K562 (cell line): Measurements from ENCODE around the gene PPM1D. TPM values are rescaled to one million over a fixed set of nuclear protein-coding genes. Genes with fewer than 3 reads are reported as not detected.

Experiments
- ASH1L ChIP-seq: fragments of 450-650 bp; IDR thresholded peaks from 2 replicates; pipeline ENCODE4 v1.6.1; 2018; ENCODE audit warnings: borderline replicate concordance, mild to moderate bottlenecking, low read depth; ENCODE audit not compliant: partially characterized antibody
- CCNT2 ChIP-seq: IDR thresholded peaks from 2 replicates; pipeline ENCODE4 v1.6.1; 2011; ENCODE audit warnings: borderline replicate concordance, low read depth, mild to moderate bottlenecking, moderate library complexity, mixed read lengths, low read length; ENCODE audit not compliant: insufficient read length; ENCODE audit errors: extremely low read depth
- CREB1 ChIP-seq, 2 experiments: sonication (generic) in 1 of 2; formaldehyde crosslinking in 1 of 2; IDR thresholded peaks; 2 replicates each; pipeline versions ENCODE4 v1.6.1 to v1.8.0; 2012 to 2022; ENCODE audit warnings: inconsistent platforms in 1 of 2, mild to moderate bottlenecking in 1 of 2, missing genetic modification reagents in 1 of 2, moderate library complexity in 1 of 2
- CSDE1 ChIP-seq, 2 experiments: fragments of 450-650 bp; IDR thresholded peaks; 2 replicates each; pipeline ENCODE4 v1.6.1; 2016; ENCODE audit warnings: mild to moderate bottlenecking in 1 of 2
- FOXA3 ChIP-seq, 2 experiments: fragments of 450-650 bp in 1 of 2; sonication (generic) in 1 of 2; formaldehyde crosslinking; IDR thresholded peaks in 1 of 2; conservative IDR thresholded peaks in 1 of 2; 2 replicates each; pipeline versions ENCODE4 v1.4.0 to v1.8.0; 2020 to 2022; ENCODE audit warnings: mild to moderate bottlenecking in 2 of 2, missing genetic modification reagents in 1 of 2
- ILF3 ChIP-seq: fragments of 450-650 bp; IDR thresholded peaks from 2 replicates; pipeline ENCODE4 v1.6.1; 2018; ENCODE audit warnings: antibody characterized with exemption, mild to moderate bottlenecking, moderate library complexity, borderline replicate concordance
- POLR2AphosphoS2 ChIP-seq: IDR thresholded peaks from 2 replicates; pipeline ENCODE4 v1.6.1; 2012; ENCODE audit warnings: low read length, improper control_type of control experiment
- RBM14 ChIP-seq: fragments of 200-400 bp; formaldehyde crosslinking; IDR thresholded peaks from 2 replicates; pipeline ENCODE4 v1.6.1; 2018; ENCODE audit warnings: low read depth, mild to moderate bottlenecking, low read length, moderate library complexity, borderline replicate concordance; ENCODE audit not compliant: insufficient read depth
- SIN3A ChIP-seq, 2 experiments: fragments of 150-350 bp in 1 of 2; IDR thresholded peaks; 2 replicates each; pipeline ENCODE4 v1.6.1; 2011 to 2016; ENCODE audit warnings: borderline replicate concordance in 2 of 2, low read depth in 2 of 2, low read length in 2 of 2, mild to moderate bottlenecking in 2 of 2, moderate library complexity in 2 of 2; ENCODE audit not compliant: control insufficient read depth in 1 of 2
- SRSF1 ChIP-seq: fragments of 200-400 bp; formaldehyde crosslinking; IDR thresholded peaks from 2 replicates; pipeline ENCODE4 v1.6.1; 2017; ENCODE audit warnings: mild to moderate bottlenecking, low read depth, low read length, moderate library complexity
- TEAD4 ChIP-seq, 2 experiments: sonication (generic) in 1 of 2; formaldehyde crosslinking in 1 of 2; IDR thresholded peaks; 2 replicates each; pipeline versions ENCODE4 v1.6.1 to v1.8.0; 2012 to 2022; ENCODE audit warnings: borderline replicate concordance in 1 of 2, inconsistent platforms in 1 of 2, low read length in 1 of 2, mild to moderate bottlenecking in 1 of 2, missing genetic modification reagents in 1 of 2
- ZNF583 ChIP-seq: fragments of 250-450 bp; sonication (Bioruptor Pico); IDR thresholded peaks from 2 replicates; pipeline ENCODE4 v1.4.0; 2020
- polyA plus RNA-seq, 8 experiments: library from polyadenylated mRNA; depleted of rRNA in 4 of 8; stranded (reverse) in 5 of 8; unstranded in 3 of 8; fragments of >200 nt; fragmentation: Nextera tagmentation in 2 of 8; fragmentation: Illumina TruSeq in 1 of 8; extraction: Ambion mirVana in 2 of 8; extraction: Trizol in 1 of 8; gene quantifications; 2 replicates each; pipeline versions ENCODE4 v1.2.1 to v1.2.3, GENCODE V29; 2011 to 2014; ENCODE audit warnings: inconsistent platforms in 1 of 8, missing spikeins in 1 of 8
- total RNA-seq, 7 experiments: library from RNA; depleted of rRNA in 6 of 7; stranded (reverse); fragments of >200 nt in 6 of 7; fragmentation: Illumina TruSeq in 2 of 7; extraction: Trizol in 2 of 7; gene quantifications; 2 replicates each; pipeline versions ENCODE4 v1.2.1 to v1.2.3, GENCODE V29; 2011 to 2021; ENCODE audit warnings: low replicate concordance in 1 of 7
- TF ChIP-seq, protein P1 (sequence below), 2 experiments: fragments of 150-350 bp in 1 of 2; IDR thresholded peaks; 2 replicates each; pipeline ENCODE4 v1.6.1; 2012 to 2016; ENCODE audit warnings: low read depth in 2 of 2, low read length in 2 of 2, mild to moderate bottlenecking in 1 of 2, moderate library complexity in 1 of 2
- TF ChIP-seq, protein P2 (sequence below): sonication (generic); formaldehyde crosslinking; IDR thresholded peaks from 2 replicates; pipeline ENCODE4 v1.8.1; 2023; ENCODE audit warnings: missing genetic modification reagents, mild to moderate bottlenecking, borderline replicate concordance

Gene PPM1D
- total and polyA plus RNA-seq, 9 of the 15 experiments (the other 6 are each of a cell fraction or from before 2014, with no cell fraction given), result 2.1 to 19.0 (median 7.8) TPM

DNA sequence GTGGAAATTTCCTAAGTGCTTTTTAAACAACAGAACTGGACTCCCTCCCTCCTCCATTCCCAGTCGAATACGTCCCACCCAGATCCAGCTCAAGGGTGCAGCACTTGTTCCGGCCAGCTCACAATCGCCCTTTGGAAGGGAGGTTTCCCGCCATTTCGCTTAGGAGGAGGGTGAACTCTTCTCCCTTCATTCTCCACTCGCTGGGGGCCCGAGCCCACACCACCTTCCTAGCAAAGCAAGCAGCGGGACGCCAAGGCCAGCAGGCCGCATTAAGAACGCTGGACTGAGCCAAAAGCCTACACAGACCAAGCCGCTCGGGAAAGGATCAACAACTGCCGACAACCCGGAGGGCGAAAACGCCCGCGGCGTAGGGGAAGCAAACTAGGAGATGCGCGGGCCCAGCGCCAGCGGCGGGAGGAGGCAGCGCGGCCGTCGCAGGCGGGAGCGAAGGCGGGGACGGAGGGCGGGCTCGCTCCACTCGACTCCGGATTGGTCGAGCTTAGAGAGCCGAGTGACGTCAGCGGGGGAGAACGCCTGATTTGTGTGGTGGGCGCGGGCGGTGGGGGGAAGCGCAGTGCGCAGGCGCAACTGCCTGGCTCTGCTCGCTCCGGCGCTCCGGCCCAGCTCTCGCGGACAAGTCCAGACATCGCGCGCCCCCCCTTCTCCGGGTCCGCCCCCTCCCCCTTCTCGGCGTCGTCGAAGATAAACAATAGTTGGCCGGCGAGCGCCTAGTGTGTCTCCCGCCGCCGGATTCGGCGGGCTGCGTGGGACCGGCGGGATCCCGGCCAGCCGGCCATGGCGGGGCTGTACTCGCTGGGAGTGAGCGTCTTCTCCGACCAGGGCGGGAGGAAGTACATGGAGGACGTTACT lies at the start of gene PPM1D (continued):
- 0 out of 2 replicates have a peak, but pooled peaks have one; percentile 72 for TF ChIP-seq SRSF1
- no peak for TF ChIP-seq ASH1L
- TF ChIP-seq, protein P1, sequence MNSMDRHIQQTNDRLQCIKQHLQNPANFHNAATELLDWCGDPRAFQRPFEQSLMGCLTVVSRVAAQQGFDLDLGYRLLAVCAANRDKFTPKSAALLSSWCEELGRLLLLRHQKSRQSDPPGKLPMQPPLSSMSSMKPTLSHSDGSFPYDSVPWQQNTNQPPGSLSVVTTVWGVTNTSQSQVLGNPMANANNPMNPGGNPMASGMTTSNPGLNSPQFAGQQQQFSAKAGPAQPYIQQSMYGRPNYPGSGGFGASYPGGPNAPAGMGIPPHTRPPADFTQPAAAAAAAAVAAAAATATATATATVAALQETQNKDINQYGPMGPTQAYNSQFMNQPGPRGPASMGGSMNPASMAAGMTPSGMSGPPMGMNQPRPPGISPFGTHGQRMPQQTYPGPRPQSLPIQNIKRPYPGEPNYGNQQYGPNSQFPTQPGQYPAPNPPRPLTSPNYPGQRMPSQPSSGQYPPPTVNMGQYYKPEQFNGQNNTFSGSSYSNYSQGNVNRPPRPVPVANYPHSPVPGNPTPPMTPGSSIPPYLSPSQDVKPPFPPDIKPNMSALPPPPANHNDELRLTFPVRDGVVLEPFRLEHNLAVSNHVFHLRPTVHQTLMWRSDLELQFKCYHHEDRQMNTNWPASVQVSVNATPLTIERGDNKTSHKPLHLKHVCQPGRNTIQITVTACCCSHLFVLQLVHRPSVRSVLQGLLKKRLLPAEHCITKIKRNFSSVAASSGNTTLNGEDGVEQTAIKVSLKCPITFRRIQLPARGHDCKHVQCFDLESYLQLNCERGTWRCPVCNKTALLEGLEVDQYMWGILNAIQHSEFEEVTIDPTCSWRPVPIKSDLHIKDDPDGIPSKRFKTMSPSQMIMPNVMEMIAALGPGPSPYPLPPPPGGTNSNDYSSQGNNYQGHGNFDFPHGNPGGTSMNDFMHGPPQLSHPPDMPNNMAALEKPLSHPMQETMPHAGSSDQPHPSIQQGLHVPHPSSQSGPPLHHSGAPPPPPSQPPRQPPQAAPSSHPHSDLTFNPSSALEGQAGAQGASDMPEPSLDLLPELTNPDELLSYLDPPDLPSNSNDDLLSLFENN (IDR thresholded peaks at IDR 0.05; ENCODE audit: low read depth in 2 of 2, low read length in 2 of 2), result peak in 1 of 2 experiments; percentile 32; a peak in 1 of 4 replicates
- TF ChIP-seq CCNT2, result peak; percentile 85
- peak; percentile 73; the same call in 1 of the 2 replicates for TF ChIP-seq POLR2AphosphoS2
- peak in 1 of 2 experiments; percentile 64; a peak in 1 of 4 replicates for TF ChIP-seq FOXA3 (CRISPR knock-in tag; conservative IDR thresholded peaks at IDR 0.05 in 1 of 2, IDR thresholded peaks at IDR 0.05 in 1 of 2)
- peak; percentile 6; the same call in 1 of the 2 replicates for TF ChIP-seq TEAD4 (IDR thresholded peaks at IDR 0.05; ENCODE audit: low read length)
- no peak for TF ChIP-seq TEAD4 (CRISPR knock-in tag; IDR thresholded peaks at IDR 0.05; ENCODE audit: borderline replicate concordance)
- TF ChIP-seq SIN3A (IDR thresholded peaks at IDR 0.05; ENCODE audit: borderline replicate concordance in 2 of 2, control insufficient read depth in 1 of 2, low read depth in 2 of 2, low read length in 2 of 2), result peak in 1 of 2 experiments; percentile 50; a peak in 1 of 4 replicates
- TF ChIP-seq, protein P2, sequence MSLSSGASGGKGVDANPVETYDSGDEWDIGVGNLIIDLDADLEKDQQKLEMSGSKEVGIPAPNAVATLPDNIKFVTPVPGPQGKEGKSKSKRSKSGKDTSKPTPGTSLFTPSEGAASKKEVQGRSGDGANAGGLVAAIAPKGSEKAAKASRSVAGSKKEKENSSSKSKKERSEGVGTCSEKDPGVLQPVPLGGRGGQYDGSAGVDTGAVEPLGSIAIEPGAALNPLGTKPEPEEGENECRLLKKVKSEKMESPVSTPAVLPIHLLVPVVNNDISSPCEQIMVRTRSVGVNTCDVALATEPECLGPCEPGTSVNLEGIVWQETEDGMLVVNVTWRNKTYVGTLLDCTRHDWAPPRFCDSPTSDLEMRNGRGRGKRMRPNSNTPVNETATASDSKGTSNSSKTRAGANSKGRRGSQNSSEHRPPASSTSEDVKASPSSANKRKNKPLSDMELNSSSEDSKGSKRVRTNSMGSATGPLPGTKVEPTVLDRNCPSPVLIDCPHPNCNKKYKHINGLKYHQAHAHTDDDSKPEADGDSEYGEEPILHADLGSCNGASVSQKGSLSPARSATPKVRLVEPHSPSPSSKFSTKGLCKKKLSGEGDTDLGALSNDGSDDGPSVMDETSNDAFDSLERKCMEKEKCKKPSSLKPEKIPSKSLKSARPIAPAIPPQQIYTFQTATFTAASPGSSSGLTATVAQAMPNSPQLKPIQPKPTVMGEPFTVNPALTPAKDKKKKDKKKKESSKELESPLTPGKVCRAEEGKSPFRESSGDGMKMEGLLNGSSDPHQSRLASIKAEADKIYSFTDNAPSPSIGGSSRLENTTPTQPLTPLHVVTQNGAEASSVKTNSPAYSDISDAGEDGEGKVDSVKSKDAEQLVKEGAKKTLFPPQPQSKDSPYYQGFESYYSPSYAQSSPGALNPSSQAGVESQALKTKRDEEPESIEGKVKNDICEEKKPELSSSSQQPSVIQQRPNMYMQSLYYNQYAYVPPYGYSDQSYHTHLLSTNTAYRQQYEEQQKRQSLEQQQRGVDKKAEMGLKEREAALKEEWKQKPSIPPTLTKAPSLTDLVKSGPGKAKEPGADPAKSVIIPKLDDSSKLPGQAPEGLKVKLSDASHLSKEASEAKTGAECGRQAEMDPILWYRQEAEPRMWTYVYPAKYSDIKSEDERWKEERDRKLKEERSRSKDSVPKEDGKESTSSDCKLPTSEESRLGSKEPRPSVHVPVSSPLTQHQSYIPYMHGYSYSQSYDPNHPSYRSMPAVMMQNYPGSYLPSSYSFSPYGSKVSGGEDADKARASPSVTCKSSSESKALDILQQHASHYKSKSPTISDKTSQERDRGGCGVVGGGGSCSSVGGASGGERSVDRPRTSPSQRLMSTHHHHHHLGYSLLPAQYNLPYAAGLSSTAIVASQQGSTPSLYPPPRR, result no peak
- TF ChIP-seq RBM14, result no peak
- no peak for TF ChIP-seq ILF3
- TF ChIP-seq CSDE1 (IDR thresholded peaks at IDR 0.05), result peak in 1 of 2 experiments; percentile 42; a peak in 1 of 4 replicates
- peak; percentile 80 for TF ChIP-seq CREB1 (IDR thresholded peaks at IDR 0.05)
- peak; percentile 93 for TF ChIP-seq CREB1 (CRISPR knock-in tag; IDR thresholded peaks at IDR 0.05)
- no peak for TF ChIP-seq ZNF583 (CRISPR knock-in tag)
